HepG2 (cell line): ENCODE measurements around the gene TCF20. TPM values are rescaled to one million over a fixed set of nuclear protein-coding genes. Genes with fewer than 3 reads are reported as not detected.

ENCODE experiments used
- EP300 ChIP-seq, 3 experiments: sonication (generic) in 1 of 3; formaldehyde crosslinking in 1 of 3; IDR thresholded peaks; 2 replicates each; pipeline versions ENCODE4 v1.5.1 to v1.6.1; 2011 to 2020; ENCODE audit warnings: low read depth in 2 of 3, low read length in 2 of 3, borderline replicate concordance in 1 of 3, improper control_type of control experiment in 1 of 3, mild to moderate bottlenecking in 1 of 3, missing genetic modification reagents in 1 of 3, moderate library complexity in 1 of 3
- GFI1 ChIP-seq: sonication (generic); formaldehyde crosslinking; IDR thresholded peaks from 2 replicates; pipeline ENCODE4 v1.5.0; 2020; ENCODE audit warnings: missing genetic modification reagents, mild to moderate bottlenecking, borderline replicate concordance
- GPN1 ChIP-seq: sonication (generic); formaldehyde crosslinking; IDR thresholded peaks from 2 replicates; pipeline ENCODE4 v1.5.1; 2020; ENCODE audit warnings: missing genetic modification reagents, borderline replicate concordance
- KDM6A ChIP-seq: IDR thresholded peaks from 2 replicates; pipeline ENCODE4 v1.6.1; 2016; ENCODE audit warnings: low read depth
- MTF2 ChIP-seq: sonication (generic); formaldehyde crosslinking; IDR thresholded peaks from 2 replicates; pipeline ENCODE4 v1.5.0; 2020; ENCODE audit warnings: missing genetic modification reagents, borderline replicate concordance
- NR2F6 ChIP-seq, 2 experiments: IDR thresholded peaks; 2 replicates each; pipeline ENCODE4 v1.6.1; 2016; ENCODE audit warnings: antibody characterized with exemption in 1 of 2, mild to moderate bottlenecking in 1 of 2
- PCBP1 ChIP-seq: fragments of 200-400 bp; formaldehyde crosslinking; IDR thresholded peaks from 2 replicates; pipeline ENCODE4 v1.6.1; 2017; ENCODE audit warnings: mild to moderate bottlenecking, low read depth, low read length, borderline replicate concordance
- REPIN1 ChIP-seq: sonication (generic); formaldehyde crosslinking; IDR thresholded peaks from 2 replicates; pipeline ENCODE4 v1.8.0; 2022; ENCODE audit warnings: missing genetic modification reagents, low read depth, mild to moderate bottlenecking, borderline replicate concordance
- SAP130 ChIP-seq: IDR thresholded peaks from 2 replicates; pipeline ENCODE4 v1.6.1; 2016; ENCODE audit warnings: low read depth
- SP5 ChIP-seq: IDR thresholded peaks from 2 replicates; pipeline ENCODE4 v1.6.1; 2016; ENCODE audit warnings: low read depth, borderline replicate concordance
- SPEN ChIP-seq: sonication (generic); formaldehyde crosslinking; IDR thresholded peaks from 2 replicates; pipeline ENCODE4 v1.5.1; 2020; ENCODE audit warnings: low read depth, mild to moderate bottlenecking, missing genetic modification reagents
- TMF1 ChIP-seq: sonication (generic); formaldehyde crosslinking; IDR thresholded peaks from 2 replicates; pipeline ENCODE4 v1.8.1; 2022; ENCODE audit warnings: low read depth, missing genetic modification reagents
- ZFAT ChIP-seq: sonication (generic); formaldehyde crosslinking; conservative IDR thresholded peaks from 2 replicates; pipeline ENCODE4 v1.8.1; 2023; ENCODE audit warnings: missing genetic modification reagents, inconsistent platforms
- ZFP41 ChIP-seq: sonication (generic); formaldehyde crosslinking; IDR thresholded peaks from 2 replicates; pipeline ENCODE4 v1.4.0; 2020; ENCODE audit warnings: mild to moderate bottlenecking, missing genetic modification reagents, borderline replicate concordance
- ZFY ChIP-seq: sonication (generic); formaldehyde crosslinking; IDR thresholded peaks from 2 replicates; pipeline ENCODE4 v1.4.0; 2020; ENCODE audit warnings: missing genetic modification reagents
- ZNF234 ChIP-seq: sonication (generic); formaldehyde crosslinking; conservative IDR thresholded peaks from 2 replicates; pipeline ENCODE4 v1.5.1; 2020; ENCODE audit warnings: mild to moderate bottlenecking, missing genetic modification reagents
- ZNF674 ChIP-seq: sonication (generic); formaldehyde crosslinking; IDR thresholded peaks from 2 replicates; pipeline ENCODE4 v1.5.0; 2020; ENCODE audit warnings: low read depth, mild to moderate bottlenecking, missing genetic modification reagents
- polyA plus RNA-seq, 8 experiments: library from polyadenylated mRNA; depleted of rRNA in 3 of 8; stranded (reverse) in 7 of 8; unstranded in 1 of 8; fragments of >200 nt; fragmentation: Illumina TruSeq in 4 of 8; extraction: Trizol in 4 of 8; gene quantifications; 2 replicates each; pipeline versions ENCODE4 v1.2.1 to v1.2.3, GENCODE V29; 2011 to 2016; ENCODE audit warnings: low read depth in 4 of 8, missing spikeins in 1 of 8, mixed read lengths in 1 of 8; ENCODE audit not compliant: insufficient read depth in 1 of 8
- total RNA-seq, 5 experiments: library from RNA; depleted of rRNA; stranded (reverse); fragments of >200 nt; fragmentation: Illumina TruSeq; extraction: Trizol; gene quantifications; 2 replicates each; pipeline ENCODE4 v1.2.3, GENCODE V29; 2016; ENCODE audit warnings: low read depth in 1 of 5
- TF ChIP-seq, protein P1 (sequence below): sonication (generic); formaldehyde crosslinking; IDR thresholded peaks from 2 replicates; pipeline ENCODE4 v1.5.1; 2020; ENCODE audit warnings: mild to moderate bottlenecking, missing genetic modification reagents
- TF ChIP-seq, protein P2 (sequence below): sonication (generic); formaldehyde crosslinking; IDR thresholded peaks from 2 replicates; pipeline ENCODE4 v1.4.0; 2020; ENCODE audit warnings: missing genetic modification reagents
- TF ChIP-seq, protein P3 (sequence below): sonication (generic); formaldehyde crosslinking; IDR thresholded peaks from 2 replicates; pipeline ENCODE4 v1.5.0; 2020; ENCODE audit warnings: missing genetic modification reagents
- TF ChIP-seq, protein P4 (sequence below): sonication (generic); formaldehyde crosslinking; IDR thresholded peaks from 2 replicates; pipeline ENCODE4 v1.8.0; 2022; ENCODE audit warnings: mild to moderate bottlenecking, missing genetic modification reagents

TCF20 gene
- total and polyA plus RNA-seq, 2 of the 13 experiments (the other 11 are each of a cell fraction or from before 2014, with no cell fraction given): 12.8 to 23.7 TPM

DNA sequence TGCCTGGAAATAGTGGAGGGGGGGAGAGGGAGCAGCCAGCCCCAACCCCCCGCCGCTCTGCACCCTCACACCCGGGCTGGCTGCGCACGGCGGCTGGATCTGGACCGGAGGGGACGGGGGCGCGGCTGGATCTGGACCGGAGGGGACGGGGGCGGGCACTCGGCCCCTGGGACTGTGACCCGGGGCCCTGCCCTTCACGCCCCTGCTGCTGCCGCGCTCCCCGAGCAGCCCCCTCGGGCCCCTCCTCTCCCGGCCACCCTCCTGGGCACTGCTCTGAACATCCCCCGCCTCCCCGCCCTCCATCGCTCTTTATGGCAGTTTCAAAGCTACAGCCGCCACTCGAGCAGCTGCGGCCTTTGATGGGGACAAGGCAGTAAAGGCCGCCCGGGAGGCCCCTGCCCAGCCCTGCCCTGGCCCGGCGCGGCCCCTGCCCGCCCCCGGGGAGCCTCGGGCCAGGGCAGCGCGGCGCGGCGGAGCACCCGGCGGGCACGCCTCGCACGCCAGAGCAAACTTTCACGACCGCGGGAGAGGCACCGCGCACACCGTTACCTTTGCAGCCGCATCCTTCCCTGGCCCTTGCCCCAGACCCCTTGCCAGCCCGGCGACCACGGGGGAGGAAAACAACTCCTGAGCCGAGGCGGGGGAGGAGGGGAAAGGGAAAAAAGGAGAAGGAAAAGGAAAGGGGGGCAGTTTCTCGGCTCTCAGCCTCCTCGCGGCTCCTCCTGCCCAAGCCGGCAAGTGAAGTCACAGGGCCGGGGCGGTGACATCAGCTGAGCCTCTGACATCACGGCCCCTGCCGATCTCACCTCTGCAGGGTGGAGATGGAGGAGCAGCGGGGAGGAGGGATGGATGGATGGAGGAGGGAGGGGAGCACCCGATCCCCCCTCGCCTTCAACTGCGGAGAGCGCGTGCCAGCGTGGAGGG is 13.1 kb upstream of the TCF20 start (continued):
- TF ChIP-seq, protein P1, sequence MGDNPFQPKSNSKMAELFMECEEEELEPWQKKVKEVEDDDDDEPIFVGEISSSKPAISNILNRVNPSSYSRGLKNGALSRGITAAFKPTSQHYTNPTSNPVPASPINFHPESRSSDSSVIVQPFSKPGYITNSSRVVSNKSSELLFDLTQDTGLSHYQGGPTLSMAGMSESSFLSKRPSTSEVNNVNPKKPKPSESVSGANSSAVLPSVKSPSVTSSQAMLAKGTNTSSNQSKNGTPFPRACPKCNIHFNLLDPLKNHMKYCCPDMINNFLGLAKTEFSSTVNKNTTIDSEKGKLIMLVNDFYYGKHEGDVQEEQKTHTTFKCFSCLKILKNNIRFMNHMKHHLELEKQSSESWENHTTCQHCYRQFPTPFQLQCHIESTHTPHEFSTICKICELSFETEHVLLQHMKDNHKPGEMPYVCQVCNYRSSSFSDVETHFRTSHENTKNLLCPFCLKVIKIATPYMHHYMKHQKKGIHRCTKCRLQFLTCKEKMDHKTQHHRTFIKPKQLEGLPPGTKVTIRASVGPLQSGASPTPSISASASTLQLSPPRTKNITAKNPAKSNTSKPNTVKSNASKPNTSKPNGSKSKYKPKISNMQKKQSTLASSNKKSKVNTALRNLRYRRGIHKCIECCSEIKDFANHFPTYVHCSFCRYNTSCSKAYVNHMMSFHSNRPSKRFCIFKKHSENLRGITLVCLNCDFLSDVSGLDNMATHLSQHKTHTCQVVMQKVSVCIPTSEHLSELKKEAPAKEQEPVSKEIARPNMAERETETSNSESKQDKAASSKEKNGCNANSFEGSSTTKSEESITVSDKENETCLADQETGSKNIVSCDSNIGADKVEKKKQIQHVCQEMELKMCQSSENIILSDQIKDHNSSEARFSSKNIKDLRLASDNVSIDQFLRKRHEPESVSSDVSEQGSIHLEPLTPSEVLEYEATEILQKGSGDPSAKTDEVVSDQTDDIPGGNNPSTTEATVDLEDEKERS (CRISPR knock-in tag): no peak
- TF ChIP-seq PCBP1: peak; percentile 47; the same call in 1 of the 2 replicates
- peak; percentile 61; the same call in 1 of the 2 replicates for TF ChIP-seq SP5 (CRISPR knock-in tag)
- TF ChIP-seq, protein P2, sequence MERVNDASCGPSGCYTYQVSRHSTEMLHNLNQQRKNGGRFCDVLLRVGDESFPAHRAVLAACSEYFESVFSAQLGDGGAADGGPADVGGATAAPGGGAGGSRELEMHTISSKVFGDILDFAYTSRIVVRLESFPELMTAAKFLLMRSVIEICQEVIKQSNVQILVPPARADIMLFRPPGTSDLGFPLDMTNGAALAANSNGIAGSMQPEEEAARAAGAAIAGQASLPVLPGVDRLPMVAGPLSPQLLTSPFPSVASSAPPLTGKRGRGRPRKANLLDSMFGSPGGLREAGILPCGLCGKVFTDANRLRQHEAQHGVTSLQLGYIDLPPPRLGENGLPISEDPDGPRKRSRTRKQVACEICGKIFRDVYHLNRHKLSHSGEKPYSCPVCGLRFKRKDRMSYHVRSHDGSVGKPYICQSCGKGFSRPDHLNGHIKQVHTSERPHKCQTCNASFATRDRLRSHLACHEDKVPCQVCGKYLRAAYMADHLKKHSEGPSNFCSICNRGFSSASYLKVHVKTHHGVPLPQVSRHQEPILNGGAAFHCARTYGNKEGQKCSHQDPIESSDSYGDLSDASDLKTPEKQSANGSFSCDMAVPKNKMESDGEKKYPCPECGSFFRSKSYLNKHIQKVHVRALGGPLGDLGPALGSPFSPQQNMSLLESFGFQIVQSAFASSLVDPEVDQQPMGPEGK: peak; percentile 71
- TF ChIP-seq GFI1 (CRISPR knock-in tag): 0 out of 2 replicates have a peak, but pooled peaks have one; percentile 14
- TF ChIP-seq ZFAT (CRISPR knock-in tag): no peak
- peak; percentile 28 for TF ChIP-seq SAP130 (CRISPR knock-in tag)
- TF ChIP-seq ZFP41 (CRISPR knock-in tag): no peak
- no peak for TF ChIP-seq GPN1
- TF ChIP-seq NR2F6 (IDR thresholded peaks at IDR 0.05): no peak
- no peak for TF ChIP-seq NR2F6 (CRISPR knock-in tag; IDR thresholded peaks at IDR 0.05)
- TF ChIP-seq ZFY (CRISPR knock-in tag): 0 out of 2 replicates have a peak, but pooled peaks have one; percentile 21
- no peak for TF ChIP-seq ZNF674 (CRISPR knock-in tag)
- TF ChIP-seq, protein P3, sequence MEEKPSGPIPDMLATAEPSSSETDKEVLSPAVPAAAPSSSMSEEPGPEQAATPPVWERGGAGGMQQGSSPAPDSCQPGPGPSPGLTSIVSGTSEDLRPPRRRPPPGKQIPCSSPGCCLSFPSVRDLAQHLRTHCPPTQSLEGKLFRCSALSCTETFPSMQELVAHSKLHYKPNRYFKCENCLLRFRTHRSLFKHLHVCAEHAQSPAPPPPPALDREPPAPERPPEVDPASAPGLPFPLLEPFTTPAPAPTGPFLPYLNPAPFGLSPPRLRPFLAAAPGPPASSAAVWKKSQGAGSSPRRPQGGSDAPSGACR (CRISPR knock-in tag): no peak
- TF ChIP-seq REPIN1 (CRISPR knock-in tag): no peak
- no peak for TF ChIP-seq EP300 (IDR thresholded peaks at IDR 0.05; ENCODE audit: low read depth in 2 of 2, low read length in 2 of 2)
- TF ChIP-seq EP300 (CRISPR knock-in tag; IDR thresholded peaks at IDR 0.05; ENCODE audit: borderline replicate concordance): no peak
- TF ChIP-seq MTF2 (CRISPR knock-in tag): 0 out of 2 replicates have a peak, but pooled peaks have one; percentile 70
- no peak for TF ChIP-seq ZNF234
- TF ChIP-seq SPEN (CRISPR knock-in tag): 0 out of 2 replicates have a peak, but pooled peaks have one; percentile 18
- TF ChIP-seq, protein P4, sequence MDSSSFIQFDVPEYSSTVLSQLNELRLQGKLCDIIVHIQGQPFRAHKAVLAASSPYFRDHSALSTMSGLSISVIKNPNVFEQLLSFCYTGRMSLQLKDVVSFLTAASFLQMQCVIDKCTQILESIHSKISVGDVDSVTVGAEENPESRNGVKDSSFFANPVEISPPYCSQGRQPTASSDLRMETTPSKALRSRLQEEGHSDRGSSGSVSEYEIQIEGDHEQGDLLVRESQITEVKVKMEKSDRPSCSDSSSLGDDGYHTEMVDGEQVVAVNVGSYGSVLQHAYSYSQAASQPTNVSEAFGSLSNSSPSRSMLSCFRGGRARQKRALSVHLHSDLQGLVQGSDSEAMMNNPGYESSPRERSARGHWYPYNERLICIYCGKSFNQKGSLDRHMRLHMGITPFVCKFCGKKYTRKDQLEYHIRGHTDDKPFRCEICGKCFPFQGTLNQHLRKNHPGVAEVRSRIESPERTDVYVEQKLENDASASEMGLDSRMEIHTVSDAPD: no peak
- TF ChIP-seq KDM6A (CRISPR knock-in tag): no peak
- no peak for TF ChIP-seq TMF1
